K562 (cell line): ENCODE results near the gene ZFP28.

Source experiments
- CEBPZ ChIP-seq: fragments of 150-350 bp; IDR thresholded peaks from 2 replicates; pipeline ENCODE4 v1.6.1; 2014; ENCODE audit warnings: low read depth, mild to moderate bottlenecking, low read length, borderline replicate concordance
- CTCF ChIP-seq, 3 experiments: IDR thresholded peaks in 2 of 3; conservative IDR thresholded peaks in 1 of 3; 2 replicates each; pipeline ENCODE4 v1.5.1; 2011 to 2012; ENCODE audit warnings: low read length in 3 of 3, mild to moderate bottlenecking in 3 of 3, control low read depth in 2 of 3, improper control_type of control experiment in 1 of 3, inconsistent platforms in 1 of 3, low read depth in 1 of 3, mixed read lengths in 1 of 3, moderate library complexity in 1 of 3; ENCODE audit not compliant: insufficient read depth in 2 of 3
- EZH2 ChIP-seq: IDR thresholded peaks from 2 replicates; pipeline ENCODE4 v1.6.1; 2012; ENCODE audit warnings: low read depth, mild to moderate bottlenecking, inconsistent platforms, low read length, borderline replicate concordance
- MYC ChIP-seq, 2 experiments: fragments of 250-450 bp in 1 of 2; sonication (Bioruptor Pico) in 1 of 2; IDR thresholded peaks; 2 replicates each; pipeline versions ENCODE4 v1.5.1 to v1.6.1; 2012 to 2021; ENCODE audit warnings: low read depth in 2 of 2, borderline replicate concordance in 1 of 2, improper control_type of control experiment in 1 of 2, low read length in 1 of 2, mild to moderate bottlenecking in 1 of 2, moderate library complexity in 1 of 2
- PTTG1 ChIP-seq: fragments of 450-650 bp; IDR thresholded peaks from 2 replicates; pipeline ENCODE4 v1.6.1; 2016; ENCODE audit warnings: low read depth, mild to moderate bottlenecking, missing genetic modification characterization, missing compliant biosample characterization
- SAP30 ChIP-seq: fragments of 200-600 bp; sonication (generic); IDR thresholded peaks from 2 replicates; pipeline ENCODE4 v1.6.1; 2012; ENCODE audit warnings: borderline replicate concordance, low read depth, mild to moderate bottlenecking, moderate library complexity, low read length, control low read depth, inconsistent platforms; ENCODE audit not compliant: insufficient read depth, poor library complexity, severe bottlenecking
- SIX5 ChIP-seq, 2 experiments: IDR thresholded peaks; 2 replicates each; pipeline ENCODE4 v1.6.1; 2011; ENCODE audit warnings: low read length in 2 of 2, borderline replicate concordance in 1 of 2, low read depth in 1 of 2, mild to moderate bottlenecking in 1 of 2, moderate library complexity in 1 of 2; ENCODE audit not compliant: insufficient read depth in 1 of 2
- TEAD1 ChIP-seq, 2 experiments: fragments of 450-650 bp in 1 of 2; sonication (generic) in 1 of 2; formaldehyde crosslinking; IDR thresholded peaks; 2 replicates each; pipeline versions ENCODE4 v1.4.0 to v1.8.0; 2020 to 2022; ENCODE audit warnings: mild to moderate bottlenecking in 2 of 2, missing genetic modification reagents in 1 of 2
- ZNF407 ChIP-seq: fragments of 450-650 bp; IDR thresholded peaks from 2 replicates; pipeline ENCODE4 v1.6.1; 2016; ENCODE audit warnings: low read depth

GRCh38 chr19:56554272-56554869 is 15.6 kb downstream of the ZFP28 start:
- TF ChIP-seq EZH2 (no peak), ZNF407 (no peak), MYC (IDR thresholded peaks at IDR 0.05; ENCODE audit: low read depth, low read length) (no peak), MYC (CRISPR knock-in tag; IDR thresholded peaks at IDR 0.05; ENCODE audit: borderline replicate concordance, low read depth) (no peak), CTCF (IDR thresholded peaks at IDR 0.05 in 2 of 3, conservative IDR thresholded peaks at IDR 0.05 in 1 of 3; ENCODE audit: insufficient read depth in 2 of 3, low read depth in 1 of 3, low read length in 3 of 3) (no peak), SAP30 (no peak), SIX5 (IDR thresholded peaks at IDR 0.05; ENCODE audit: borderline replicate concordance in 1 of 2, insufficient read depth in 1 of 2, low read depth in 1 of 2, low read length in 2 of 2) (no peak), TEAD1 (CRISPR knock-in tag; IDR thresholded peaks at IDR 0.05) (no peak), PTTG1 (tag) (no peak), CEBPZ (no peak)
